ENCODE data around the gene ASIP.

The ASIP gene

GRCh38 chr20:34205172-34205880 lies 35.9 kb upstream of the ASIP start:
- peak; percentile 64; the same call in 1 of the 2 replicates for TF ChIP-seq POLR2AphosphoS5 (IDR thresholded peaks at IDR 0.05; ENCODE audit: low read depth, low read length)

GRCh38 chr20:34209111-34209510 lies 32.1 kb upstream of the ASIP start:
- TF ChIP-seq POLR2AphosphoS5 (IDR thresholded peaks at IDR 0.05; ENCODE audit: low read depth, low read length) (no peak), REST (IDR thresholded peaks at IDR 0.05; ENCODE audit: insufficient read depth in 1 of 2, low read depth in 2 of 2, low read length in 2 of 2) (no peak), TAF1 (IDR thresholded peaks at IDR 0.05; ENCODE audit: borderline replicate concordance, insufficient read depth, low read length) (no peak), FOXP2 (optimal IDR thresholded peaks at IDR 0.05; ENCODE audit: borderline replicate concordance, extremely low read depth, extremely low read length, insufficient read depth) (no peak), SIN3A (IDR thresholded peaks at IDR 0.05; ENCODE audit: borderline replicate concordance, insufficient read depth, low read length) (no peak)

GRCh38 chr20:34210271-34210670 lies 31.0 kb upstream of the ASIP start:
- TF ChIP-seq FOXP2 (optimal IDR thresholded peaks at IDR 0.05; ENCODE audit: borderline replicate concordance, extremely low read depth, extremely low read length, insufficient read depth), result no peak
- TF ChIP-seq TAF1 (IDR thresholded peaks at IDR 0.05; ENCODE audit: borderline replicate concordance, insufficient read depth, low read length), result no peak
- no peak for TF ChIP-seq REST (IDR thresholded peaks at IDR 0.05; ENCODE audit: insufficient read depth in 1 of 2, low read depth in 2 of 2, low read length in 2 of 2)
- no peak for TF ChIP-seq SIN3A (IDR thresholded peaks at IDR 0.05; ENCODE audit: borderline replicate concordance, insufficient read depth, low read length)
- TF ChIP-seq POLR2AphosphoS5 (IDR thresholded peaks at IDR 0.05; ENCODE audit: low read depth, low read length), result no peak

- TF ChIP-seq TAF1 (IDR thresholded peaks at IDR 0.05; ENCODE audit: borderline replicate concordance, insufficient read depth, low read length) (no peak), SIN3A (IDR thresholded peaks at IDR 0.05; ENCODE audit: borderline replicate concordance, insufficient read depth, low read length) (no peak), REST (IDR thresholded peaks at IDR 0.05; ENCODE audit: insufficient read depth in 1 of 2, low read depth in 2 of 2, low read length in 2 of 2) (no peak), POLR2AphosphoS5 (IDR thresholded peaks at IDR 0.05; ENCODE audit: low read depth, low read length) (no peak), FOXP2 (optimal IDR thresholded peaks at IDR 0.05; ENCODE audit: borderline replicate concordance, extremely low read depth, extremely low read length, insufficient read depth) (no peak)
Observed at GRCh38 chr20:34211591-34211990, 29.6 kb upstream of the ASIP start.

GRCh38 chr20:34213213-34213612 lies 28.0 kb upstream of the ASIP start:
- no peak for TF ChIP-seq REST (IDR thresholded peaks at IDR 0.05; ENCODE audit: insufficient read depth in 1 of 2, low read depth in 2 of 2, low read length in 2 of 2)
- no peak for TF ChIP-seq TAF1 (IDR thresholded peaks at IDR 0.05; ENCODE audit: borderline replicate concordance, insufficient read depth, low read length)
- no peak for TF ChIP-seq POLR2AphosphoS5 (IDR thresholded peaks at IDR 0.05; ENCODE audit: low read depth, low read length)
- no peak for TF ChIP-seq FOXP2 (optimal IDR thresholded peaks at IDR 0.05; ENCODE audit: borderline replicate concordance, extremely low read depth, extremely low read length, insufficient read depth)
- no peak for TF ChIP-seq SIN3A (IDR thresholded peaks at IDR 0.05; ENCODE audit: borderline replicate concordance, insufficient read depth, low read length)

All from PFSK-1 (cell line).